Ovary (tissue), 3 donors: ENCODE results near the gene C2orf81.

Experiments
- POLR2A ChIP-seq: fragments of 450-650 bp; IDR thresholded peaks from one replicate; pipeline ENCODE4 v1.6.1; 2017; ENCODE audit warnings: antibody characterized with exemption, mild to moderate bottlenecking, moderate library complexity
- TF ChIP-seq, protein P1 (sequence below), 3 donors: fragments of 450-650 bp in 2 of 3; fragments of 200-600 bp in 1 of 3; IDR thresholded peaks; one replicate each; pipeline versions ENCODE4 v1.5.1 to v1.8.0; 2016 to 2022; ENCODE audit warnings: antibody characterized with exemption in 3 of 3, mild to moderate bottlenecking in 1 of 3
- donor health status: DM: no; HTN: no; CAD: no.

DNA sequence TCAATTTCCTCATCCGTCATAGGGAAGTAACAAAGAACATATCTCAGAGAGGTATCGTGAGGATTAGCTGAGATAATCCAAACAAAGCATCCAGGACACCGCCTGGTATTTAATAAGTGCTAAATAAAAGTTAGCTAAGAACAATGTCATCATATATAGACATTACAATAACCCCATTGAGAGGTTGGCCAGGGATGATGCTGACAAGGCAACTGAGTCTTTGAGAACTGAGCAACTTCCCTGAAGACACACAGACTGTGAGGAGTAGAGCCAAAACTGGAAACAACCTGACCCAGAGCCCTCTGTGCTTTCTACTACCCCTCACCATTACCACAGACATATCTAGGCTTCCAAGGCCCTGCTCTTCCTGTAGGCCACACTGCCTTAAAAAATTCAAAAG is 39.7 kb downstream of the C2orf81 start:
- no peak for TF ChIP-seq POLR2A
- TF ChIP-seq, protein P1, sequence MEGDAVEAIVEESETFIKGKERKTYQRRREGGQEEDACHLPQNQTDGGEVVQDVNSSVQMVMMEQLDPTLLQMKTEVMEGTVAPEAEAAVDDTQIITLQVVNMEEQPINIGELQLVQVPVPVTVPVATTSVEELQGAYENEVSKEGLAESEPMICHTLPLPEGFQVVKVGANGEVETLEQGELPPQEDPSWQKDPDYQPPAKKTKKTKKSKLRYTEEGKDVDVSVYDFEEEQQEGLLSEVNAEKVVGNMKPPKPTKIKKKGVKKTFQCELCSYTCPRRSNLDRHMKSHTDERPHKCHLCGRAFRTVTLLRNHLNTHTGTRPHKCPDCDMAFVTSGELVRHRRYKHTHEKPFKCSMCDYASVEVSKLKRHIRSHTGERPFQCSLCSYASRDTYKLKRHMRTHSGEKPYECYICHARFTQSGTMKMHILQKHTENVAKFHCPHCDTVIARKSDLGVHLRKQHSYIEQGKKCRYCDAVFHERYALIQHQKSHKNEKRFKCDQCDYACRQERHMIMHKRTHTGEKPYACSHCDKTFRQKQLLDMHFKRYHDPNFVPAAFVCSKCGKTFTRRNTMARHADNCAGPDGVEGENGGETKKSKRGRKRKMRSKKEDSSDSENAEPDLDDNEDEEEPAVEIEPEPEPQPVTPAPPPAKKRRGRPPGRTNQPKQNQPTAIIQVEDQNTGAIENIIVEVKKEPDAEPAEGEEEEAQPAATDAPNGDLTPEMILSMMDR (IDR thresholded peaks at IDR 0.05) = no peak
